Measurements from ENCODE around the gene FAM174B. TPM values are rescaled to one million over a fixed set of nuclear protein-coding genes. Genes with fewer than 3 reads are reported as not detected.

The FAM174B gene
- total RNA-seq: 15.4 TPM
- long read RNA-seq, partial matches to known transcripts: 0 of 7 reads
- long read RNA-seq, other reads (novel, unspliced or antisense): 6 of 7 reads

- DNase-seq (ENCODE audit: low spot score): no peak
These were observed at the start of gene FAM174B for GRCh38 chr15:92655178-92655995. FAM174B (minus strand) TSS chr15:92655775.

- DNase-seq (ENCODE audit: low spot score): no peak
These were observed 40.5 kb upstream of the FAM174B start for GRCh38 chr15:92696096-92696495.

- no peak for DNase-seq (ENCODE audit: low spot score)
These were observed 38.2 kb upstream of the FAM174B start for GRCh38 chr15:92693691-92694331.

- no peak for DNase-seq (ENCODE audit: low spot score)
These were observed 34.8 kb upstream of the FAM174B start for GRCh38 chr15:92690395-92690794.

GRCh38 chr15:92687746-92688145 lies 32.2 kb upstream of the FAM174B start:
- DNase-seq (ENCODE audit: low spot score): no peak

- no peak for DNase-seq (ENCODE audit: low spot score)
These were observed 31.6 kb upstream of the FAM174B start for GRCh38 chr15:92687195-92687602.

GRCh38 chr15:92683511-92683834 lies 27.9 kb upstream of the FAM174B start:
- DNase-seq (ENCODE audit: low spot score): no peak

GRCh38 chr15:92682741-92683510 lies 27.4 kb upstream of the FAM174B start:
- no peak for DNase-seq (ENCODE audit: low spot score)

GRCh38 chr15:92681141-92681631 lies 25.6 kb upstream of the FAM174B start:
- DNase-seq (ENCODE audit: low spot score): no peak

GRCh38 chr15:92677999-92678398 lies 22.4 kb upstream of the FAM174B start:
- DNase-seq (ENCODE audit: low spot score): no peak

- no peak for DNase-seq (ENCODE audit: low spot score)
These were observed 21.0 kb upstream of the FAM174B start for GRCh38 chr15:92676561-92676960.

GRCh38 chr15:92675485-92675884 lies 19.9 kb upstream of the FAM174B start:
- no peak for DNase-seq (ENCODE audit: low spot score)

- DNase-seq (ENCODE audit: low spot score): no peak
These were observed 18.8 kb upstream of the FAM174B start for GRCh38 chr15:92674347-92674746.

GRCh38 chr15:92672102-92672501 lies 16.5 kb upstream of the FAM174B start:
- DNase-seq (ENCODE audit: low spot score): no peak

- DNase-seq (ENCODE audit: low spot score): no peak
These were observed 15.8 kb upstream of the FAM174B start for GRCh38 chr15:92671406-92671805.

- DNase-seq (ENCODE audit: low spot score): no peak
These were observed 15.0 kb upstream of the FAM174B start for GRCh38 chr15:92670621-92671020.

GRCh38 chr15:92669432-92669831 lies 13.9 kb upstream of the FAM174B start:
- DNase-seq (ENCODE audit: low spot score): no peak

GRCh38 chr15:92668620-92669019 lies 13.0 kb upstream of the FAM174B start:
- DNase-seq (ENCODE audit: low spot score): no peak

GRCh38 chr15:92667970-92668485 lies 12.5 kb upstream of the FAM174B start:
- DNase-seq (ENCODE audit: low spot score): no peak

GRCh38 chr15:92667287-92667904 lies 11.8 kb upstream of the FAM174B start:
- DNase-seq (ENCODE audit: low spot score): no peak

GRCh38 chr15:92666780-92667179 lies 11.2 kb upstream of the FAM174B start:
- no peak for DNase-seq (ENCODE audit: low spot score)

Measured in mesenteric fat pad (tissue), 1 donor.